ENCODE data around the gene CRYBA4. TPM values are rescaled to one million over a fixed set of nuclear protein-coding genes. Genes with fewer than 3 reads are reported as not detected.

Gene CRYBA4
- total RNA-seq, 6 experiments from 2014 or later, result not detected

- no peak for TF ChIP-seq CTCF (IDR thresholded peaks at IDR 0.05)
- Mint-ChIP-seq H3K4me3 (no peak overlapping the region), H3K4me1 (ENCODE audit: low read depth) (peaks cover 19% of the 10 kb centered on the region), H3K27me3 (ENCODE audit: insufficient read depth) (peaks cover 6% of the 10 kb centered on the region), H3K9me3 (no peaks in the 10 kb centered on the region), H3K36me3 (ENCODE audit: low read depth) (no peaks in the 10 kb centered on the region), H3K27ac (no peak overlapping the region)
- no peak for DNase-seq
These were observed 6.6 kb upstream of the CRYBA4 start for GRCh38 chr22:26615149-26615548.

- Mint-ChIP-seq H3K9me3 (no peaks in the 10 kb centered on the region), H3K27ac (no peak overlapping the region), H3K4me3 (no peak overlapping the region), H3K36me3 (ENCODE audit: low read depth) (no peaks in the 10 kb centered on the region), H3K27me3 (ENCODE audit: insufficient read depth) (no peaks in the 10 kb centered on the region), H3K4me1 (ENCODE audit: low read depth) (peaks cover 12% of the 10 kb centered on the region)
- TF ChIP-seq CTCF (IDR thresholded peaks at IDR 0.05), result no peak
- no peak for DNase-seq
These were observed 5.8 kb upstream of the CRYBA4 start for GRCh38 chr22:26615830-26616435.

GRCh38 chr22:26616650-26617049, 5.1 kb upstream of the CRYBA4 start:
- no peak for DNase-seq
- TF ChIP-seq CTCF (IDR thresholded peaks at IDR 0.05), result no peak
- peaks cover 14% of the 10 kb centered on the region for H3K4me1 Mint-ChIP-seq (ENCODE audit: low read depth)
- no peaks in the 10 kb centered on the region for H3K9me3 Mint-ChIP-seq
- no peak overlapping the region for H3K27ac Mint-ChIP-seq
- peaks cover 2% of the 10 kb centered on the region; the same call in 1 of the 2 replicates for H3K27me3 Mint-ChIP-seq (ENCODE audit: insufficient read depth)
- H3K4me3 Mint-ChIP-seq, result no peak overlapping the region
- no peaks in the 10 kb centered on the region for H3K36me3 Mint-ChIP-seq (ENCODE audit: low read depth)

GRCh38 chr22:26617271-26618199, 4.2 kb upstream of the CRYBA4 start, which contains the start of gene CRYBB1:
CRYBB1 (minus strand) TSS chr22:26618027; CDS start chr22:26616319, 1,708 bp downstream.
- Mint-ChIP-seq H3K4me3 (no peak within 1 kb of the TSS), H3K27ac (no peak within 1 kb of the TSS), H3K9me3 (no peaks in the 10 kb centered on the region), H3K36me3 (ENCODE audit: low read depth) (no peaks in the 10 kb centered on the region), H3K4me1 (ENCODE audit: low read depth) (peaks cover 14% of the 10 kb centered on the region), H3K27me3 (ENCODE audit: insufficient read depth) (peaks cover 5% of the 10 kb centered on the region; the same call in 1 of the 2 replicates)
- no peak for TF ChIP-seq CTCF (IDR thresholded peaks at IDR 0.05)
- no peak for DNase-seq

- peaks cover 5% of the 10 kb centered on the region; the same call in 1 of the 2 replicates for H3K27me3 Mint-ChIP-seq (ENCODE audit: insufficient read depth)
- H3K36me3 Mint-ChIP-seq (ENCODE audit: low read depth), result no peaks in the 10 kb centered on the region
- peaks cover 14% of the 10 kb centered on the region for H3K4me1 Mint-ChIP-seq (ENCODE audit: low read depth)
- H3K9me3 Mint-ChIP-seq, result no peaks in the 10 kb centered on the region
- no peak overlapping the region for H3K27ac Mint-ChIP-seq
- DNase-seq, result no peak
- H3K4me3 Mint-ChIP-seq, result no peak overlapping the region
- TF ChIP-seq CTCF (IDR thresholded peaks at IDR 0.05), result no peak
These were observed 3.3 kb upstream of the CRYBA4 start for GRCh38 chr22:26618455-26618854.
